Mucosa of gallbladder (tissue), 1 donor: ENCODE data around the gene NTRK2. TPM values are rescaled to one million over a fixed set of nuclear protein-coding genes. Genes with fewer than 3 reads are reported as not detected.

ENCODE experiments used
- DNase-seq: peaks from one replicate; pipeline ENCODE4 v3.0.0-alpha.2; 2020; ENCODE audit warnings: low spot score
- total RNA-seq: library from RNA; stranded (reverse); gene quantifications from one replicate; pipeline ENCODE4 v1.2.1, GENCODE V29; 2021
- donor health status: DM: no; HTN: no; CAD: no.

The NTRK2 gene
- total RNA-seq, 1 donor from 2014 or later, result 33.2 TPM

DNA sequence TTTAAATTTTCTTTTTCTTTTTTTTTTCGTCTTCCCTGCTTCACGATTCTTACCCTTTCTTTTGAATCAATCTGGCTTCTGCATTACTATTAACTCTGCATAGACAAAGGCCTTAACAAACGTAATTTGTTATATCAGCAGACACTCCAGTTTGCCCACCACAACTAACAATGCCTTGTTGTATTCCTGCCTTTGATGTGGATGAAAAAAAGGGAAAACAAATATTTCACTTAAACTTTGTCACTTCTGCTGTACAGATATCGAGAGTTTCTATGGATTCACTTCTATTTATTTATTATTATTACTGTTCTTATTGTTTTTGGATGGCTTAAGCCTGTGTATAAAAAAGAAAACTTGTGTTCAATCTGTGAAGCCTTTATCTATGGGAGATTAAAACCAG is 352.2 kb downstream of the NTRK2 start:
- no peak for DNase-seq

DNA sequence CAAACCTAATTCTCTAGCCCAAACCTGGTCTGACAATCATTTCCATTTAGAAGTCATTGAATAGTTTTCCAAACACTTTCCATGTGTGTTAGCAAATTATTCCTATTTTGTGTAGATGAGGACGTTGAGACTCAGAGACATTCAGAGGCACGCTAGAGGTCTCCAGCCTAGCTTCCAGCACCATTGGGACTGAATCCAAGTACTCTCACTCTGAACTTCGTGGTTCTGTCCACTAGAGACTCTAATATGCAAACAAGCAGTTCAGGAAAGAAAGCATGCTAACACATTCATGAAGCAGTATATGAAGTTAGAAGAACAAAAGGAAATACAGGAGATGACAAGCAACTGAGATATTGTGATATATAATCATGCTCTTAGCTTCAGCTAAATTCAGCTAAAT is 354.8 kb downstream of the NTRK2 start:
- no peak for DNase-seq

DNA sequence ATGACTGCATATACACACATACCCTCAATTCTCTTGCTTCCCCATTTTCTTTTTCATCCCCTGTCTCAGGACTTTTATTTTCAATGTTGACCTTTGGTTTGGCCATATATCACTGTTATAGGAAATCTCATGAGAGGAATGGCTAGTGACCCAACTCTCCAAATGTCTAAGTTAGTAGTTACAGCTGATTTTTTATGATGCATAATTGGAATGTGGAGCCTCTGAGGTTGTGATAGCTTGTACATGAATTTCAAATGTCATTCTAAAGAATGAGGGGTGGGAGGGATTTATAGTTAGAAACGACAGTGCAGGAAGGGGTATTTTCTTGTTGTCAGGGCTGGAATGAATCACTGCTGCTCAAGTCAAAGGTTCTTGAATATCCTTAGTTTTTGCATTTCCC is 356.1 kb downstream of the NTRK2 start:
- DNase-seq, result no peak

- no peak for DNase-seq
Measured at GRCh38 chr9:85027870-85028269, 358.3 kb downstream of the NTRK2 start.

- no peak for DNase-seq
Measured at GRCh38 chr9:85030316-85030715, 360.8 kb downstream of the NTRK2 start.

DNA sequence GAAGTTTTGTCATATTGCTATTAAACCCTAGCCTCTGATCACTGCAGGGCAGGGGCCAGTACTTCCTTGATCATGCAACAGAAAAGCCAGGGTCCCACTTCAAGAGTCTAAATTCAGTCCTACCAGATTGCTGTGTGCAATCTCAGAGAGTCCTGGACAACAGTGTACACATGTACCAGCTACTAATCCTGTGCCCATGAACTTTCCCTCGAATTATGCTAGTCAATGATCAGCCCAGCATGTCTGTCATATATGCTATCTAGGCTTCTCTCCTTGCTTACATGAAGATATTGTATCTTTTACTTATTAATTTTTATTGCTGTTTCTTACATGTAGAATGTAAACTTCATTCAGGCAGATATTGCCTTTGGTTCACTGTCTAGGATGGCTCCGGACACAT is 367.0 kb downstream of the NTRK2 start:
- no peak for DNase-seq

DNA sequence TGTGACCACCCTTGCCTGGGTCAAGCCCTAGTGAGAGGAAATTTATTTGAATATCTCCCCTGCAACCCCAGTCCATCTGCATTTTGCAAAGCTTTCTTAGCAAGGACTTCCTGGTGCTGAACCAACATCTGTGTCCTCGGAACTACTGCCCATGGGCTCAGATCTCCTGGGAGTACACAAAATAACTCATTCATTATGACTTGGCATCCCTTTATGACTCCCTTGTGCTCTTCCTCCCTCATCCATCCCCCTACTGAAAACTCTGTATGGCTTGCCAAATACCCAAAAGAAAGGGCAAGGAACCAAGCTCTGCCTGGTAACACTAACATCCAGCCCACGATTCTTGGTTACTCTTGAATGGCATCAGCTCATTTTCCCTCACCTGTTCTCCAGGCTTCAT is 368.5 kb downstream of the NTRK2 start:
- no peak for DNase-seq

- no peak for DNase-seq
Measured at GRCh38 chr9:85038824-85039608, 369.5 kb downstream of the NTRK2 start.

DNA sequence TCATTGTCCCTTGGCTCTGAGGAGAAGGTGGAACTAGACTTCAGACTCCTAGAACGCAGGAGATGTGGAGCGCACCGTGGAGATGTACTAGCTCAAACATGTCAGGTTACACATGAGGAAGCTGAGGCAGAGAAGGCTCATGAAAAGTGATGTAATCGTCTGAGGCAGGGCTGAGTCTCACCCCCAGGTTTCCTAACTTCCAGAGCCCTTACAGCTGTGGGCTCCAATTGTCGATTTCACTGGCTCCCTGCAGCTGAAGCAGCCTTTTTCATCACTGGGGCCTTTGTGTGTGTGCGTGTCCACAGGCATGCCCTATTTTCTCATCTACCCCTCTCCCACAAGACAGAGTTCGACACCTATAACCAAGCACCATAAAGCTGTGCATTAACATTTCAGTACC is 370.6 kb downstream of the NTRK2 start:
- DNase-seq, result no peak

GRCh38 chr9:85040821-85041465 is 371.4 kb downstream of the NTRK2 start:
- no peak for DNase-seq

DNA sequence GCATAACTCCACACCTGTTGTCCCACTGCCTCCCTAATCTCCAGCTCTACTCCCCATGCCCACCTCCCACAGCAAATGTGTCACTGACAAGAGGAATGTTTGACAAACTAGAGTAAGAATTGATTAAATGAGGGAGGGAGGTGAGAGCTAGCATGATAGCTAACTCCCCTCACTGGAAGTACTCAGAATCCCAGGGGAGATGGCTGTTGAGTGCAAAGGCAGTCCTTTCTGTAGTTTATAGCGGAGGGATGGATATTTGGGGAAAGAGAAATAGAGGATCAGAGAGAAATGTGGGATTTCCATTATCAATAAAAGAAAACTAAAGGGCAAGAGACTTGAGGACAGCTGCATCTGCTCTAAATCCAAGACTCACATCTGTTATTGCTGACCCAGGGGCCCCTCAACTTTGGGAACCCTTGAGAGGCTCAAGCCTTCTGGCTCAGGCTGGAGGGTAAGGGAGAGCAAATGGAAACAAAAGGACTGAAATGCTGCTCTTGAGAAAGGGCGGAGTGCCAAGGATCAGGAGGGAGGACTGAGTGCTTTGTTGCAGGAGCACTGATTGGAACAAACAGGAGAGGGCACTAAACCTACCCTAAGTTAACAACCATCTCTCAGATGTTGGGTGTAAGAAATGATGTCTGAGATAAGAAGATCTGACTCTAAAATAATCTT is 372.1 kb downstream of the NTRK2 start:
- no peak for DNase-seq

DNA sequence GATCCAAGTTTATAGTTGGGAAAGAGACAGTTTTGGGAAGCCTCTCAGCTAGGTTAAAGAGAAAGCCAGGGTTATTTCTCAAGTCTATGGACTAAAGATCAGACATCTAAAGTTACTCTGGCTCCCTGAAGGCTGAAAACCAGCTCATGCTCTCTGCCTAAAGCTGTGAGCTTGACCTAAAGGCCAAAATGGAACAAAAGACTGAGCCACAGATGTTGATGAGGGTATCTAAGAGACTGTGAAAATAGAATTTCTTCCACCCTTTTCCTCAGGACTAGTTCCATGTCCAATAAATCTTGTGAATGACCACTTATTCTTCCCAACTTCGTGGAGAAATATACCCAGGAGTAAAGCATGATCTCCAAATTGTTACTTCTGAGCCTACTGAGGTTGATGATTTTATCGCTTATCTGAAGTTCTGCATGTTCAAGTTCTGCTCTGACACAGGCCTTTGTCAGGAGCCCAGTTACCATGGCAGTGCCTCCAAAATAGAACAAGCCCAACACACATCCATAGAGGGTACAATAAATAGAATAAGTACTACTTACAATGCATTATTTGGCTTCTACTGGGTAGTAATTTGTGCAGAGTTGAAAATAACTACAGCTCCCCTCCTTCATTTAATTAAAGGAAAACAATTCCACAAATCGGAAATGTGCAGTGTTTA is 373.6 kb downstream of the NTRK2 start:
- no peak for DNase-seq

GRCh38 chr9:85045271-85045670 is 375.7 kb downstream of the NTRK2 start:
- no peak for DNase-seq

DNA sequence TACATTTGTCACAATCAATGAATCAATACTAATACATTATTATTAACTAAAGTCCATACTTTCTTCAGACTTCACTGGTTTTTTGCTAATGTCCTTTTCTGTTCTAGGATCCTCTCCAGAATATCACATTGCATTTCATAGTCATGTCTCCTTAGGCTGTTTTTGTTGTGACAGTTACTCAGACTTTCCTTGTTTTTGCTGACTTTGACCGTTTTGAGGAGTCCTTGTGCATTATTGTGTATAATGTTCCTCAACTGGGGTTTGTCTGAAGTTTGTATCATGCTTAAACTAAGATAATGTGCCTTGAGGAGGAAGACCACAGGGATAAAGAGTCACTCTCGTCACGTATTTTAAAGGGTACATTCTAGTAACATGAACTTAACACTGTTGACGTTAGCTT is 376.9 kb downstream of the NTRK2 start:
- DNase-seq, result no peak

DNA sequence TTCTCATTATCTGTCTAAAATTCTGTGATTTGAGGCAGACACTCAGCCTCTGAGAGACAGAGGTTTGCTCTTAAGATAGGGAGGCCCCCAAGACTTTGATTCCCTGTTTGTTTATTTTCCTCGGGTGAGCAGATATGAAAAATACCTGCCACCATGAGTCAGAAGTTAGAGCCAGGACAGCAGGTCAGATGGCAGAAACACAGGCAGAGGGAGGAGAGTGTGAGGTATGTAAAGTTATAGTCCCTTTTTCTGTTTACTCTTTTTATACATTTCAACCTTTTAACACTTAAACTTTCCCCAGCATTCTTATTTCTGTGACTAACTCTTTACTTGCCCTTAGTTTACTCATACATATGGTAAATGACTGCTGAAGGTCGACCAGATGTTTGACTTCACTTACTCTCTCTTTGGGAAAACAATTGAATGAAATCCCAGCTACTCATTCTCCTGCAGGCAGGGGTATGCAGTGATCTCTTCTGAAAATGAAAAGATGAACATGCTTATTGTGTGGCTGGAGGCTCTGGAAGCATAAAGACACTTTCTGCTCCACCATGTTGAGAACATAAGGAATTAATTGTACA is 383.8 kb downstream of the NTRK2 start:
- DNase-seq, result no peak

GRCh38 chr9:85054017-85054416 is 384.5 kb downstream of the NTRK2 start:
- DNase-seq, result no peak

GRCh38 chr9:85055506-85056202 is 386.1 kb downstream of the NTRK2 start:
- DNase-seq, result no peak

DNA sequence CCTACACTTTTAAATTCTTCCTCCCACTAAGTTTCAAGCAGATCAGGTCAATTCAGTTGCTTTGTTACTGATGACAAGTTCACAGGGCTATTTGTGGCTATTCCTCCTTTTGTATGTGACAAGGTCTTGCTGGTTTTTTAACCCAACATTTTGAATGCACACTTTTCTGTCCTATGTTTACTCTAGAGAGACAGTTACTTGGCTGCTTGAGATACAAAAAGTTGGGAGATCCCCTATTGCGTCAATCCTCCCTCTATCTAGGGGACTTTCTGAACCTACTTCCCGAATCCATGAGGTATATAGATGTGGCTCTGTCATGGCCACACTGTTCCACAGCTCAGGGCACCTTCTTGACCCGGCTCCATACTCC is 386.7 kb downstream of the NTRK2 start:
- DNase-seq, result no peak

DNA sequence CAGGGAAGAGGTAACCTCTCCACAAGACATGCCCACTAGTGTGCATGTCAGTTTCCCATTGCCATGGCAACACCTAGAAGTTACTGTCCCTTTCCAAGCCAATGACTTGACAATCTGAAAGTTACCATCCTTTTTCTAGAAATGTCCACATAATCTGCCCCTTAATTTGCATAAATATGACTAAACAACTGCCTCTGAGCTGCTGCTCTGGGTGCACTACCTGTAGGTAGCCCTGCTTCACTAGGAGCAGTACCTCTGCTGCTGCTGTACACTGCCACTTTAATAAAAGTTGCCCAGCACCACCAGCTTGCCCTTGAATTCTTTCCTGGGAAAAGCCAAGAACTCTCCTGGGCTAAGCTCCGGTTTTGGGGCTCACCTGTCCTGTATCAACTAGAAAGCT is 392.4 kb downstream of the NTRK2 start:
- DNase-seq, result no peak

DNA sequence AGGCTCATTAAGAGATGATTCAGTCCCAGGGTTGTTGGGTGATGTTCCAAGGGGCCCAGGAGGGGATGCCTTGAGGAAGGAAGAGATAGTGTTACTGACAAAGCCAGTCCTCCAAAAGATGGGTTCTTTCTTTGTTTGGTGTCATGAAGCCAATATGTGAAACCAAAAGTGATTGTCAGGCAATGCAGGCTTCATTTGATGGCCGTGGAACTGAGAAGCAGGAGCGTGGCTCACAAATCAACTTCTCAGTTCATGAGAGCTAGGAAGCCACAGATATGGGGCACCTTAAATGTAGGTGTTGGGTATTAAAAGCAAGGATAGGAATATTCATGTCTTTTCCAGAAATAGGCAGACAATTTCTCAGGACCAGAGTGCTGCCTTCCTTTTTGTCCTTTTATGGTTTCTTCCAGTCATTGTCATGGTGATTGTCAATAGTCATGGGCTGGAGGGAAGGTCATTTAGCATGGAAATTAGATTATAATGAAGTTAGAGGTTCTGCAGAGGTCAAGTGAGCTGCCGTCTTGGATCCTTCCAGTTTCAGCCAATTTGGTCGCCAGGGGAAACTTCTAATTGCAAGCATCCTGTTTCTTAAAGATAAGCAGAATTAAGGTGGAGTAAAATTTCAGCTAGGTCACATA is 393.0 kb downstream of the NTRK2 start:
- no peak for DNase-seq

DNA sequence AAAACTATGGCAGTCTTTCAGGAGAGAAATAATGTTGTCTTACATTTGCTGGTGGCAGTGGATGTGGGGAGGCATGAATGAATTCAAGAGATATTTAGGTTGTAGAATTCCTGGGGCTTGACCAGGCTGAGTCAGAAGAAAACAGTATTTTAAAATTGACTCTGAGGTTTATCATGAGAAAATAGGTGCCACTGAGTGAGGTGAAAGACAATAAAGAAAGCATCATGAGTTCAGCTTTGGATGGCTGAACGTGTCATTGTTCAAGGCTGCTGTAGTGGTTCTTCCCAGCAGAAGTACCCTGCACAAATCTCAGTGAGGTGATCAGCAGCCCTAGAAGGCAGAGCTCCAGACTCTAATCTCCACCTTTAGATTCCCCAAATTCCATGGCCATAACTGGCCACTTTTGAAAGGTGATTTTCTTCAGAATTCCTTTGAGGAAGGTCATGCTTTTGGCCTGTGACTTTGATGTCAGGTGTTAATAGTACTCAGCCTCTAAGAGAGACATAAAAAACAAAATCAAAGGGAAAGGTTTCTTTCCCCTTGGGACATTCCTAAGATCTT is 395.4 kb downstream of the NTRK2 start:
- no peak for DNase-seq
